Endothelial cell of umbilical vein (primary cell): ENCODE data around the gene TBC1D17. TPM values are rescaled to one million over a fixed set of nuclear protein-coding genes. Genes with fewer than 3 reads are reported as not detected.

Source experiments
- BruUV-seq: library from RNA; stranded (reverse); fragments of 400-500 nt; replicated peaks from 2 replicates; lab custom pipeline; 2021; lab: Mats Ljungman, UMichigan
- CTCF ChIA-PET: fragments of 300-600, 350-600 bp; sonication (Branson Sonifier 250); formaldehyde crosslinking; loops from one replicate; lab custom pipeline; 2021; ENCODE audit warnings: antibody characterized with exemption, inconsistent platforms; lab: Charles Lee
- POLR2A ChIA-PET: fragments of 300-600, 350-600 bp; sonication (Branson Sonifier 250); formaldehyde crosslinking; loops from one replicate; lab custom pipeline; 2021; ENCODE audit warnings: antibody characterized with exemption, inconsistent platforms; lab: Charles Lee
- DNase-seq: peaks from one replicate; pipeline ENCODE4 v3.0.0-alpha.2; 2011; ENCODE audit warnings: low read depth, low spot score
- FAIRE-seq: peaks from 2 replicates; lab custom pipeline; 2011; peaks lifted over from hg19 to GRCh38; lab: Jason Lieb, UNC
- H2AFZ ChIP-seq: 2 replicates; pipeline ENCODE4 v1.6.0; 2012; ENCODE audit warnings: low read depth, low read length, control low read depth, inconsistent platforms
- H3K27ac ChIP-seq: 2 replicates; pipeline ENCODE4 v1.5.1; 2011; ENCODE audit warnings: low read depth, mild to moderate bottlenecking, control low read depth, low read length, moderate library complexity; ENCODE audit not compliant: insufficient read depth
- H3K27me3 ChIP-seq, 2 experiments: 2 replicates each; pipeline versions ENCODE4 v1.6.0 to v1.6.1; 2011; ENCODE audit warnings: low read length in 2 of 2, mixed read lengths in 1 of 2; ENCODE audit not compliant: control insufficient read depth in 2 of 2, insufficient read depth in 2 of 2
- H3K36me3 ChIP-seq, 2 experiments: 2 replicates in 1 of 2; 3 replicates in 1 of 2; pipeline ENCODE4 v1.5.1; 2011; ENCODE audit warnings: low read length in 2 of 2, mild to moderate bottlenecking in 1 of 2, moderate library complexity in 1 of 2; ENCODE audit not compliant: control insufficient read depth in 2 of 2, insufficient read depth in 2 of 2; ENCODE audit errors: extremely low read depth in 1 of 2
- H3K4me1 ChIP-seq: 3 replicates; pipeline ENCODE4 v1.5.1; 2011; ENCODE audit warnings: mild to moderate bottlenecking, low read length; ENCODE audit not compliant: control insufficient read depth, insufficient read depth; ENCODE audit errors: extremely low read depth
- H3K4me2 ChIP-seq: 2 replicates; pipeline ENCODE4 v1.6.1; 2011; ENCODE audit warnings: low read length, control low read depth, mixed read lengths; ENCODE audit not compliant: insufficient read depth
- H3K4me3 ChIP-seq, 3 experiments: fragments of 200-600 bp in 1 of 3; sonication (generic), shearing (Covaris generic) in 1 of 3; replicated peaks in 1 of 3; 2 replicates each; pipeline ENCODE4 v1.5.1; 2011 to 2016; ENCODE audit warnings: control low read depth in 3 of 3, low read length in 3 of 3, mild to moderate bottlenecking in 2 of 3, inconsistent platforms in 1 of 3, low read depth in 1 of 3, moderate library complexity in 1 of 3; ENCODE audit not compliant: insufficient read depth in 1 of 3
- H3K79me2 ChIP-seq: 2 replicates; pipeline ENCODE4 v1.6.0; 2012; ENCODE audit warnings: low read length, inconsistent platforms; ENCODE audit not compliant: control insufficient read depth, insufficient read depth
- H3K9ac ChIP-seq: replicated peaks from 2 replicates; pipeline ENCODE3; 2011; ENCODE audit warnings: low read length, control low read depth; ENCODE audit not compliant: insufficient read depth; ENCODE audit errors: extremely low read depth
- H3K9me1 ChIP-seq: replicated peaks from 3 replicates; pipeline ENCODE4 v1.6.0; 2011; ENCODE audit warnings: mild to moderate bottlenecking, low read length; ENCODE audit not compliant: control insufficient read depth, insufficient read depth; ENCODE audit errors: extremely low read depth
- H3K9me3 ChIP-seq: replicated peaks from 2 replicates; pipeline ENCODE4 v1.5.1; 2012; ENCODE audit warnings: low read length, inconsistent platforms; ENCODE audit not compliant: control insufficient read depth, insufficient read depth
- H4K20me1 ChIP-seq: replicated peaks from 2 replicates; pipeline ENCODE3; 2011; ENCODE audit warnings: mild to moderate bottlenecking, low read length; ENCODE audit not compliant: control insufficient read depth, insufficient read depth; ENCODE audit errors: extremely low read depth
- CTCF ChIP-seq, 2 donors: IDR thresholded peaks; 1 replicate in 1 of 2; 2 replicates in 1 of 2; pipeline ENCODE4 v1.5.1; 2011; ENCODE audit warnings: low read length in 2 of 2, mild to moderate bottlenecking in 2 of 2, moderate library complexity in 2 of 2, control low read depth in 1 of 2, inconsistent platforms in 1 of 2, low read depth in 1 of 2; ENCODE audit not compliant: insufficient read depth in 1 of 2; ENCODE audit errors: extremely low read depth in 1 of 2
- EZH2 ChIP-seq: IDR thresholded peaks from 2 replicates; pipeline ENCODE4 v1.6.1; 2012; ENCODE audit warnings: borderline replicate concordance, low read depth, mild to moderate bottlenecking, moderate library complexity, low read length, inconsistent platforms; ENCODE audit not compliant: severe bottlenecking
- FOS ChIP-seq: IDR thresholded peaks from 2 replicates; pipeline ENCODE4 v1.6.1; 2011; ENCODE audit warnings: mild to moderate bottlenecking, low read length, moderate library complexity, borderline replicate concordance; ENCODE audit not compliant: insufficient read depth
- GATA2 ChIP-seq: IDR thresholded peaks from 2 replicates; pipeline ENCODE4 v1.7.0; 2011; ENCODE audit warnings: low read depth, mild to moderate bottlenecking, moderate library complexity, mixed read lengths, low read length; ENCODE audit not compliant: insufficient read length, insufficient read depth
- JUN ChIP-seq: IDR thresholded peaks from 2 replicates; pipeline ENCODE4 v1.6.1; 2011; ENCODE audit warnings: borderline replicate concordance, low read depth; ENCODE audit not compliant: insufficient read length, insufficient read depth
- MAX ChIP-seq: IDR thresholded peaks from 2 replicates; pipeline ENCODE4 v1.6.1; 2011; ENCODE audit not compliant: insufficient read depth, insufficient read length
- MYC ChIP-seq: IDR thresholded peaks from one replicate; pipeline ENCODE4 v1.6.1; 2011; ENCODE audit warnings: mild to moderate bottlenecking, low read depth, low read length
- POLR2AphosphoS5 ChIP-seq: IDR thresholded peaks from 2 replicates; pipeline ENCODE4 v1.6.1; 2012; ENCODE audit warnings: low read depth, mild to moderate bottlenecking, control low read depth, low read length, moderate library complexity; ENCODE audit not compliant: insufficient read depth
- dilution Hi-C: fragments of 300-500 bp; cut with MboI; formaldehyde crosslinking; loops from one replicate; pipeline ENCODE4 v1.15.0; 2019; ENCODE audit warnings: low sequenced_read_pairs; ENCODE audit not compliant: extremely low pct_ligation_motif_present
- intact Hi-C: fragments of 100-400 bp; cut with micrococcal nuclease; formaldehyde crosslinking; loops from one replicate; pipeline ENCODE4 v1.10.0; 2022
- polyA plus RNA-seq, 4 experiments: library from polyadenylated mRNA; depleted of rRNA in 3 of 4; stranded (reverse) in 3 of 4; unstranded in 1 of 4; fragments of >200 nt; gene quantifications; 2 replicates each; pipeline versions ENCODE4 v1.2.1 to v1.2.3, GENCODE V29; 2011 to 2012; ENCODE audit warnings: missing spikeins in 1 of 4
- total RNA-seq: library from RNA; stranded (reverse); gene quantifications from 2 replicates; pipeline ENCODE4 v1.2.3, GENCODE V29; 2021

The TBC1D17 gene
- total and polyA plus RNA-seq, 2 donors (not counting 3 experiments of a cell fraction or from before 2014, with no cell fraction given): 34.2 to 39.3 TPM

- no peak overlapping the region for H3K9ac ChIP-seq
- H3K27ac ChIP-seq: no peak overlapping the region
- intact Hi-C loops: no loop called here
Observed at GRCh38 chr19:49880162-49880869, 2.8 kb downstream of the TBC1D17 start.

More at GRCh38 chr19:49880162-49880869, 2.8 kb downstream of the TBC1D17 start:
- no TSS peak for BruUV-seq
- H3K27me3 ChIP-seq: no peaks in the 10 kb centered on the region
- no peaks in the 10 kb centered on the region for H3K9me3 ChIP-seq
- H3K36me3 ChIP-seq: peaks cover 18 to 45% of the 10 kb centered on the region in 2 experiments
- peaks cover 13% of the 10 kb centered on the region for H3K4me1 ChIP-seq
- no peaks in the 10 kb centered on the region for H3K9me1 ChIP-seq
- no peaks in the 10 kb centered on the region for H4K20me1 ChIP-seq
- POLR2A ChIA-PET: interaction anchor here (0.6 kb wide), 1 partner anchor 16 kb away, joined by 3 read pairs; the partner anchor contains the start of gene IL4I1
- DNase-seq (no peak), FAIRE-seq (no peak)
- CTCF ChIA-PET: no interaction called here
- no peak overlapping the region for H2AFZ ChIP-seq
- H3K79me2 ChIP-seq: peaks cover 7% of the 10 kb centered on the region
- no peak overlapping the region for H3K4me3 ChIP-seq
- no peak overlapping the region for H3K4me2 ChIP-seq
- dilution Hi-C loops: no loop called here
- TF ChIP-seq MAX (no peak), JUN (no peak), GATA2 (no peak), POLR2AphosphoS5 (no peak), MYC (no peak), CTCF (IDR thresholded peaks at IDR 0.05; ENCODE audit: extremely low read depth in 1 of 2, insufficient read depth in 1 of 2, low read depth in 1 of 2, low read length in 2 of 2) (no peak), EZH2 (no peak), FOS (no peak)
